Activated gamma-delta T cell (primary cell): ENCODE measurements around the gene ANKRD23.

Experiments used
- DNase-seq: peaks from one replicate; lab custom pipeline; 2025; lab: John Stamatoyannopoulos, UW

Gene ANKRD23

DNA sequence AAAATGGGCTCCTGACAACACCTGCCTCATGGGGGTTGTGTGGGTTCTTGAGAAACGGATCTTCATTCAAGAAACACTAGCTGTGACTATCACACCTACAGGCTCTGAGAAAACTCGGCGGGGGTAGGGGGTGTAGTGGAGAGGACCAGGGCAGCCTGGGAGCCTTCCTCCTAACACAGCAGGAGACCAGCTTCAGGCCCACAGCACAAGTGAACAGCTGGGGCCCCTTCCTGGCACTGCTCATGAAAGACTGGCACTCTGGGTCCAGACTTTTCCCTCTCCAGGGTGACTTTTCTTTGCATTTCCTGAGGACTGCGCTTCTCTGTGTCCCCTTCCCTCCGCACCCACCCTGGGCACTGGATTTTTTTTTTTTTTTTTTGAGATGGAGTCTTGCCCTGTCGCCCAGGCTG lies 33.2 kb upstream of the ANKRD23 start:
- no peak for DNase-seq

DNA sequence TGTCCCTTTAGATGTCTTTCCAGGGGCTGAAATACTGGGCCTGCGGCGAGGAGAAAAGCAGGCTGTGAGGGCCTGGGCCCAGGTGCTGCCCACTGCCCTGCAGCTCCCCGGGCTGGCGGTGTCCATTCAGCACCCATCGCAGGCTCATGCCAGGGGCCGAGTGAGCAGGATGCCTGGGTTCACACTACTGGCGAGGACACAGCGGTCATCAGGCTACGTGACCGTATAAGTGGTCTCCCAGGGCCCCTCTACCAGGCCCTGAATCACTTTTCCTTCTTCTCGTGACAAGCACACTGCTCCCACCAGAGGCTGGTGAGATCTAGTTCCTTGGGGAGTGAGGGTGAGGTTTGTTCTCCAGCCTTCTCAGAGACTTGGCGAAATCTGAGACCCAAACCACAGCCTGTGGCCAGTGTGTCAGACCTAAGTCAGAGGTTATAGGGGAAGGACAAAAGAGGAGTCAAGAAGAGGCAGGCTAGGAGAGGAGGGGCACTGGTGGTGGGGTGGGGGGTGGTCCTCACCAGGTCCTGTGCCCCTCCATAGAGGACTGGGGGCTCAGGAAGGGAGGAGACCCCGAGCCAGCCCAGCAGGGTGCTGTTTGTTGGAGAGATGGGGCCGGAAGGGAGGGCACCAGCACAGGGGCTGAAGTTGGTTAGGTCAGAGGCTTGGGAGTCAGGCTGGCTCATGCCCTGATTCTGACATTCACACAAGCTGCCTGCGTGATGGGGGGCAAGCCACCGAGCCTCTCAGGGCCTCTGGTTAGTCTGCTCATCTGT lies 32.6 kb upstream of the ANKRD23 start:
- DNase-seq = no peak

DNA sequence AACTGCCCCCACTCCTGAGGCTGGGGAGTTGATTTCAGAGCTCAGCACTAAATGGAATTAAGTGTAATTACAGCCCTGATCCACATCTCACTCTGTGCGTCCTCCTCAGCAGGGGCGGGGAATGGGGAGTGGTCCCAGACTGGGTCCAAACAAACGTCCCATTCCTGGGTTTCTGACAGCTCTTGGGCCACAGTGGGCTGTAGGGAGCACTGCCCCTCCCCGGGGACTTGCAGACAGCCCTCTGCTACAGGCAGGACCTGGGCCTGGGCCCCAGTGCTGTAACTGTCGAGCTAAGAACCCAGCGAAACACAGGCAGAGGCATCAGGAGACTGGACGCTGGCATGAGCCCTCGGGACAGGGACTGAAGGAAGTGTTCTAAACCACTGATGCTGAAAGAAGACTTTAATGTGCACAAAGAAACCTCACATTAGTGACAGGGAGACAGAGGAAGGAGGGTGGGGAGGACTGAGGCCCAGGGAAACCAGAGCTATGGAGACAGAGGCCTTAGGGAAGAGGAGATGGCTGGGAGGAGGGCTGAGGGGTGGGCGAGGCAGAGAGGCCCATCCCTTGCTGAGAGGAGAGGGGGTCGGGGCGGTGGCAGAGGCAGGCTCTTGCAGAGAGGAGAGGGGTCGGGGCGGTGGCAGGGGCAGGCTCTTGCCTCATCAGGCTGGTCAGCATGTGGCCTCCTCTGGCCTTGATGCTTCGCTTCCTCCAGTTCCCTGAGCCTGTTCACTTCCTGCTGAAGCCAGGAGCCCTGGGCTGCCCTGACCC lies 31.9 kb upstream of the ANKRD23 start:
- DNase-seq = no peak

DNA sequence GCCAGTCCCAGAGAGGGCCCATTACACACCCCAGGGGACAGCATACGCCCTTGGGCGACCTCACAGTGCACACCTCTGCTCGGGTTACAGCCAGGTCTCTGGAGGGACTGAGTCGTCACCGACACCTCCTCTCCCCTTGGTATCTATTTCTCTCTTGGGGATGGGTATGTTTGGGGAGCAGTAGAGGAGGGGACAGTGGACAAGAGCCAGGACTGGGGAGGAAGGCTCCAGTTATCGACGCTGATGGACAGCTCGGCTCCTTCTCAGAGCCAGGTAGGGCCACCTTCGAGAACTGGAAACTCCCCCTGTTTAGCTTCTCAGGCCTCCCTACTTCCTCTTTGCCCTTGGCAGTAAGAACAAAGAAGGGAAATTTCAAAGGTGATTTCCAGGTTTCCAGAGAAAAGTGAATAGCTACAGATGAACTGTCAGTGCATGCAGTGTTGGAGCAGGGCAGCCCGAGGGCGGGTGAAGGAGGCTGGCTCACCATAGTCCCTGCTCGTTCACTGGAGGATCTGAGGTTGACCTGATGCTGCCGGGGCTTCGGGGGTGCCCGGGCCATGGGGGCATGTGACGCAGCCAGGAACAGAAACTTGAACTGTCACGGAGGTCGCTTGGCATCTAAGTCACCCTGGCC lies 30.5 kb upstream of the ANKRD23 start:
- DNase-seq = no peak

DNA sequence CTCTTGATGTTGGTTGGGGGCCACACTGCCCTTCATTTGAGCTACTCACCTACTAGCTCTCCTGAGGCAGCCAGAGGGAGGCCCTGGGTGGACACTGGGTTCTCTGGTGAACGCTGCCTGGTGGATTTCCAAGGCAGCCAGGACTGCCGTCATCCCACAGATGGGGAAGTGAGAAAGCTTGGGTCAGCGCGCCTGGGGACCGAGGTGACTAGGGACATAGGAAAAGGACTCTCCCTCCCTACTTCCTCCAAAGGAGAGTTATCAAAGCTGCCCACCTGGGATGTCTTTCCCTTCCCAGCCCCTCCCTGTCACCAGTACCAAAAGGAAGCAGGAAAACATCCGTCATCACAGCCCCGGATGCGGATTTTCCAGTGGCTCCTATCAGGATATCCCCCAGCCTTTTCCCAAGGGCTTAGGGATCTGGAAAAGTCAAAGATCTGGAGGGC lies 29.9 kb upstream of the ANKRD23 start:
- no peak for DNase-seq

DNA sequence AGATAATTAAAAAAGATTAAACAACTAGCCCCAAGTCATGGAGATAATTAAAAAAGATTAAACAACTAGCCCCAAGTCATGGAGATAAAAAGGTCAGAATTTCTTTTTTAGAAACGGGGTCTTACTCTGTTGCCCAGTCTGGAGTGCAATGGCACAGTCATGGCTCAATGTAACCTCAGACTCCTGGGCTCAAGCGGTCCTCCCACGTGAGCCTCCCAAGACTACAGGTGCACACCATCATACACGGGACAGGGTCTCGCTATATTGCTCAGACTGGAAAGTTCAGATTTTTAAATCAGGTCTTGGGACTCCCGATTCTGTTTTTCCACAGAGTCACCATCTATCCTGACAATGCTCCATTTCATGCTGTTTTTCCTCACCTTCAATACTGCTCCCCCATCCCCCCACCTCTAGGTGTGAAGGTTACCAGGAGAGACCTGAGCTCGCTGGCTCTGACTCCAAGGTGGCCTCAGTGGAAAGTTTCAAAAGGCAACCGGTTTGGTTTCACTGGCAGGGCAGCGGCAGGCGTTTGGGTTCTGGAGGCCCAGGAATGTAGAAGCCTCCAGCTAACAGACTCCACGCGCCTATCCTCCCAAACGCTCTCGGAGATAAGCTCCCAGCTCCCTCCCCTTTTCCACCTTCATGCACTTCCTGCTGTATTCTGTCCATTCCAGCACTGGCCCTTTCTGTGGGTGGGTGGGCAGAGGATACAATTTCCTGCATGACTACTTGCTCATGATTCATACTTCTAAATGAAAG lies 28.9 kb upstream of the ANKRD23 start:
- DNase-seq = no peak

DNA sequence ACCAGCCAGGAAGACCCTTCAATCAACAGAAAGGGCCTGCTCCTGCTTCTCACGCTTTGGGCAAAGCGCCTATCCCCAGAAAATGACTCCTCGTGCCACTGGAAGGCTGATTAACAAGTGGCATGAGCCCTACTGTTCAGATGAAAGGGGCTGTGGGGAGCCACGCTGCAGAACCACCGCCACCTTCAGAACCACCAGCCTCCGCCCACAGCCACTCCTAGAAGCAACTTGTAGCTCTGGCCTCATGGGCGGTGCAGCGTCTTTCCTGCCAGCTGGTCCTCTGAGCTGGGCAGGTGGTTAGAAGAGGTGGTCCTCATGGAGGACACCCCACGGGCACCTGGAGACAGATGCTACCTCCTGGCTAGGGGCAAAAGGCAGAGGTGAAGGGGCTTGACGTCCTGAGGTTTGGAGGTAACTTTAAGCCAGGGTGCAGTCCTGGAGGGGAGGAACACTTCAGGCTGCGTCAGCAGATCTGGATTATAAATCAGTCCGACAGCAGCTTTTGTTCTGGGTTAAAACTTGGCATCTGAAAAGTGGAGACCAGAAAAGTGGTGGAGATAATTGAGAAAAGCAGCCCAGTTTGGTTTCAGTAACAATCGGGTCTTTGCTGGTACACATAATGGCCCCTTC lies 26.9 kb upstream of the ANKRD23 start:
- DNase-seq = peak; percentile 46

DNA sequence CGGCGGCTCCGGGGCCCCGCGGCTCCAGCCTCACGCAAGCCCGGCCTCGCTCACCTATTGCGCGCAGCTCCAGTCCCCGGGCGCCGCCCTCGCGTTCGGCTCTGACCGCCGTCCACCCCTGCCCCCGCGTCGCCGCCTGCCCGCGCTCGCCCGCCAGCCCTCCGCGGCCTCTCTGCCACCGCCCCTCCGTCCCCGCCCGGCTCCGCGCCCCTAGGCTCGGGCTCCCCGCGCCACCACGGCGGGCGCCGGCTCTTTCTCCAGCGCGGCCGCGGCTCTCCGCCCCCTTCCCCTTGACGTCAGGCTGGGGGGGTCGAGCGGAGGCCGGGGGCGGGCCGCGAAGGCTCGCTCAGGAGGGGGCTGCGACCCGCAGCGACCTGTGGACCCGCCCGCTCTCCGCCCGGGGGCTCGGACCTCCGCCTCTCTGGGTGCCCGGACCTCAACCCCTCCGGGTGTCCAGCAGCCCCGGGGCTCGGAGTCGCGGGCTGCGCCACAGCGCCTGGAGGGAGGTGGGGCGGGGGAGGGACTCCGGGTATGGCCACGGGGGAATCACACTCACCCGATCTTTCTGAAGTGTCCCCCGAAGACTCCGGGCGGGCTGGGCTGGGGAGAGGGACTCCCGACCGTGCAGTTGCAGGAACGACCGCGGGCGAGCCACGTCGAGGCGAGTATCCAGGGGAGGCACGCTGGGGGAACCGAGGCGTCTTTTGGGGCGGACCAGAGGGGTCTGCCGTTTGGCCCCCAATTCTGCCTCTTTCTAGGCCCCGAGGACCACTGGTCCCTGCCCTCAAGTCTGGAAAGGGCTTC lies 26.2 kb upstream of the ANKRD23 start, which contains the start of gene SEMA4C:
TSS of gene SEMA4C (minus strand) at position 259 of the 804 bp plus-strand sequence. CDS start 2,194 bp downstream, outside the sequence.
- DNase-seq = peak; percentile 59

DNA sequence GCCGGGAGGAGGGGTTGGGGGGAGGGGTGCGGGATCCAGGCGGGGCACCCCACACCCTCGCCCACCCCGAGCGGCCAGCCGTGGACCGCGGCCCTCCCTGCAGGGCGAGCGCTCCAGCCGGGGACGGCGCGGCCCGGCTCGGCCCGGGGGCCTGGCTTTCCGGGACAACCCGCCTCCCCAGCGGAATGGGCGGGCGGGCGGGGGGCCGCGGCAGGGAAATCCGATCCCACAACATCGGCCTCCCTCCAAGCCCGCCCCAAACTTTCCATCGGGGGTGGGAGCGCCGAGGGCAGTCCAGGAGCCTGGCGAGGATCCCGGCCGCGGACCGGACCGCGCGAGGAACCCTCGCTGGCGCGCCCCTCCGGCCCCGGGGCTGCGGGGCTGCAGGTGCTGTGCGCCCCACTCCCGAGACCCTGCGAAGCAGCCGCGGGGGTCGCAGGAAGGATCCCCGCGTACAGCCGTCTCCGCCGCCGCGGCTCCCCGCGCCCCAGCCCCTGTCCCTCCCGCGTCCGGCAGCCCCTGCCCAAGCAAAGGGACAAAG lies 25.5 kb upstream of the ANKRD23 start:
- DNase-seq = peak; percentile 24

DNA sequence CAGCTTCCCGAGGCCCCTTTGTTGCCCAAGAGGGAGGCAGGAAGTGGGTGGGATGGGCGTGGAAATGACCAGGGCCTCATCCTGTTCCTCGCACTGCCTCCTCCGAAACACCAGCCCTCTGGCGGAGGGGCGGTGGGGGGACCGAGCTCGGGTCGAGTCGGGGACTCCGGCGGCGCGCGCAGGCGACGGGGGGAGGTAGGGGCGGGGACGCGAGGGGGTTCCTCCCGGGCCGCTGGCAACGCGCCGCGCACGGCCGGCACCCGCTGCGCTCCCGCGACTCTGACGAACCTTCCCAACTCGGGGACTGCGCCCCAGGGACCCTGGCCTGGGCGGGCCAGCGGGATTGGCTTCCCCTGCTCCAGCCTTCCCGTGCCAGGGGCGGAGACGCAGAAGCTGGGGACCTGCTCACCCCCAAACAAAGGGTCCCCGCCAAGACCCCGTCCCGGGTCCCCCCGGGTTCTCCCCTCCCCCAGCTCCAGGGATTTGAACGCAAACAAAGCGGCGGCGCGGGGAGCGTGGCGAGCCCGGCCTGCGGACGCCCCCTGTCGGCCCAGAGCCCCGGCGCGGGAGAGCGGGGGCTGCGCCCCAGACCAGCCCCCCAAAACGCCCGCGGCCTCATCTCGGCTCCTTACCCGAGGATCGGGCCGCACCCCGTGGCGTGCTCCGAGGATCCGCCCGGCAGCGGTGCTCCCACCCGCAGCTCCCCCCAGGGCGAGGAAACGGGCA lies 24.9 kb upstream of the ANKRD23 start:
- peak; percentile 58 for DNase-seq

DNA sequence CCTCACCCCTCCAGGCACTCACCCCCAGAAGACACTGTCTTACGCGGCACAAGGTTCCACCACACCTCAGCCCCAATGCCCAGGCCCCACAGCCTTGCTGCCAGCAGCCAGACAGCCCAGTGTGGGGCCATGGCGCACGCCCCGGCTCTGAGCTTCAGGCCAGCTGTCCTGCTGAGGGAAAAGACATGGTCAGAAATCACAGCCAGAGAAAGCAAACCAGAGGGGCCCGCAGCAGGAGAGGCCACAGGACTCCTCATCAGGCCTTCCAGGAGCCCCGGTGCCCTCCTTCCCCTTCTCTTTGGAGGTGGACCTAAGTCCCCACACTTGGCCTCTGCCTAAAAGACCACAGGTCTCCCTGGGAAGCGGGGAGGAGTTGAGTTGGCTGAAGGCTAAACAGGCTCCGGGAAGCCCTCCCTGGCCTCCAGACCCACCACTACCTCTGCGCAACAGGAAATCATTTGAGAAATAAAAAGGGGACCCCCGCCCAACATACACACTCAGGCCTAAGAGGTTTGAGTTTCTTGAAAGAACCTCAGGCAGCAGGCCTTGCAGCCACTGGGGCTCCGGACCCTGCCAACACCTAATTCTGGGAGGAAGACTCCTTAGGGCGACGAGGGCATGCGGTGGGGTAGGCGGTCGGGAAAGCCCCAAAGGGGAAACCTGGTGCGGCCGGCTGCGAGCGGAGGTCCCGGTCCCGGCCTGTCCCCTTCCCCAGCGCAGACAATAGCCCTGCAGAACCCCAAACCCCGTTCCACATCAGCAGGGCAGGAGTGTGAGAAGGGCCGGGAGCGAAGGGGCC lies 24.1 kb upstream of the ANKRD23 start:
- peak; percentile 26 for DNase-seq

DNA sequence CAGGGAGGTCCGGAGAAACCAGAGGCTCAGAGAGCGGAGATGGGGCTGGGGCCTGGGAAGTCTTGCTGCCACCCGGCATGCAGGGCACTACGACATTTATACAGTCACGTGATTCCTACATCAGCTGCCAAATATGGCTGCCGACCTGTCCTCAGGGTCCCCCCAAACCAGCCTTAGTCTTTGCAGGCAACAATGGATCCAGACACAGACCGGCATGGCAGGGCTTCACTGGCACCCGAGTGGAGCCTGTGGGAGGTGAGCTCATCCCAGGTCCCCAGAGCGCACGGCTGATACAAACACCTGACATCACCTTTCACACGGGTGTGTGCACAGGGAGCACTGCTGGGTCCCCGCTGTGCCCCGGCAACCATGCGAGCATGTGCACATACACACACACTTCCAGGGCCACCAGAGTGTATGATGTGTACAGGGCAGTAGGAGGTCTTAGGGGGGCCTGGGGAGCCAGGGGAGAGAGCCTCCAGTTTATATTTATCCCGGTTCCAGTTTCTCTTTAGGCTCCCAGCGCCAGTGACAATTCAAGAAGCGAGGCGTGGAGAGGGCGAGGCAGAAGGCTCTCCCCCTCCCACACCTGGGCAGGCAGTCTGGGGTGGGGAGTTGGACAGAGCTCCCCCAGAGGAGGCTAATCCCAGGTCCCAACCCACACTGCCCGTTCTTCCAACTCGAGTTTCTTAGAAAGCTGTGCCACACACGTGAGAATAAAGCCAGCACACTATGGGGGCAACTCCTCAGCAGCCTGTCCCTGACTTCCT lies 23.4 kb upstream of the ANKRD23 start:
- DNase-seq = no peak

DNA sequence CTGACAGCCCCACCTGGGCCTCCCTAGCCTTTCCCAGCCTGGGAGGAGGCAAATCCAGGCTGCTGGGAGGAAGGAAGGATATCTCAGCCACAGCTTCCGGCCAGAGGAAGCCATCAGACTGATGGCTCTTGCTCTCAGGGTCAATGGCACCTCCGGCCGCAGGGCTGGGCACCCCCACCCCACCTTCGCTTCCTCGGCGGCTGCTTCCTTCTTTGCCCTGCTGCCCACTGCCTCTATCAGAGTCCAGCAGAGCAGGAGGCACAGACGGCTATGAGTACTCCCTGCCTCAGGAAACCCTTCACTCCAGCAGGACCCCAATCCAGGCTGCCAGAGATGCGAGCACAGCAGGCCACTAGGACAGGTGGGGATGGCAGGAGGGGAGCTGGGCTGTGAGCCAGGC lies 22.8 kb upstream of the ANKRD23 start:
- no peak for DNase-seq

DNA sequence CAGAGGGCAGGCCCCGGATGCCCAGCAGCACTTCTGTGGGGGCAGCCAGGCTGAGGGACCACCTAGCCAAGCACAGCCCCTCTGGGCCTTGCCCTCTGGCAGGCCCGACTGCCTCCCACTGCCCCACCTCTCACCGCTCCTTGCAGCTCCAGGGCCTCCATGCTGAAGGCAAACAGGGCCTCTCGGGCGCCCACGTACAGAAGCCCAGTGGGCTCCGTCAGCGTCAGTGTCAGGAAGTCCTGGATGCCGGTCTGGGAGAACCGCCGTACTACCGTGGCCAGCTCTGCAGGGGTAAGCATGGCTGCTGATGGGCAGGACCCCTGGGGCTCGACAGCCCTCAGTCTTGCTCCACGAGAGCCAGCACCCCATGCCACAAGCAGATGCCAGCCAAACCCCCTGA lies 22.3 kb upstream of the ANKRD23 start:
- no peak for DNase-seq

DNA sequence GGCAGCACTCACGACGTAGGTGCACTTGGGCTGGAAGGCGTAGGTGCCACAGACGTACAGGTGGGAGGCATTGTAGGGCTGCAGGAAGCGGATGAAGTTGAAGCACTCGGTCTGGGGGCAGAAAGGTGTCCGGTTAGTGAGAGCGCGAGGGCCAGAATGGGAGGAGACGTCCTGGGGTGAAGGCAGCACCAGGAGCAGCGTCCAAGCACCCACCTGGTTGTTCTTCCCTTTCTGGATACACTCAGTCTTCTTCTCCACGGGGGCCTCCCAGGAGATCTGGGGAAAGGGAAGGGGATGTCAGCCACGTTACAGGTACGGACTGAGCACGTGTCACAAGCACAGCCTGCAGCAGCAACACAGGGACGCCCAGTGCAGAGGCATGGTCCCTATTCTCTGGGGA lies 21.8 kb upstream of the ANKRD23 start:
- no peak for DNase-seq

DNA sequence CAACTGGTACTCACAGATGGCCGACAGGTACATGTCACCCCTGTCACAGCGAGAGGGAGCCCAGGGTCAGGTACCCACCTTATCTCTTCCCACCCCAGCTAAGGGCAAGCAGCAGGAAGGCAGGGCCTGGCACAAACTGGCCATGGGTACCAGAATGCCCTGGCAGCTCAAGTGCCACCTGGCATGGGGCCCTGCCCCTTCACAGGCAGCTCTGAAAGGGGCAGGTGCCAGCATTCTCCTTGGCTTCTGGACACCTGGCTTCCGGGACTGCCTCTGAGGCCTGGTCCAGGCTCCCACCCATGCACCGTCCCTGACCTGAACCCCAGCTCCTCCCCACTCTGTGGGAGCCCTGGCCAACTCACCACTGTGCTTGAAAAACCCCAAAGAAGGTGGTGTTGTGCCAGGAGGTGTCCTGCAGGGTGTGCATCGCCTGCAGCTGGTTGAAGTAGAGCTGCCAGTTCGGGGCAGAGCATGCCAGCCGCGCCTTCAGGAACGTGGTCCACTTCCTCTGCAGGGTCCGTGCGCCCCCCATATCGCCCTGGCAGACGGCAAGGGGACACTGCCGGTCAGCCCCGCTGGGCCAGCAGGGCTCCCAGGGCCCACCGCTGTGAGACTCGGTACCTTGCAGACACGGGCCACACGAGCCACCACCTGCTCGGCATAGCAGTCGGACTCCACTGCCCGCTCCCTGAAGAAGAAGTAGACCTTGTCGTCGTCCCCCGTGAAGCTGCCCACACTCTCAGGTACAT lies 20.7 kb upstream of the ANKRD23 start:
- DNase-seq = no peak
